ENCODE data around the gene LMX1B.

LMX1B gene

GRCh38 chr9:126690431-126691051 lies 76.8 kb downstream of the LMX1B start:
- FAIRE-seq (peak; percentile 45), DNase-seq (ENCODE audit: extremely low spot score, insufficient read length, low read depth) (peak; percentile 63)

- no peak for FAIRE-seq
- DNase-seq (ENCODE audit: extremely low spot score, insufficient read length, low read depth), result no peak
Observed at GRCh38 chr9:126692041-126692758, 78.5 kb downstream of the LMX1B start.

- no peak for FAIRE-seq
- DNase-seq (ENCODE audit: extremely low spot score, insufficient read length, low read depth), result no peak
Observed at GRCh38 chr9:126692759-126693427, 79.2 kb downstream of the LMX1B start.

GRCh38 chr9:126693428-126693944 lies 79.8 kb downstream of the LMX1B start:
- no peak for DNase-seq (ENCODE audit: extremely low spot score, insufficient read length, low read depth)

GRCh38 chr9:126694206-126695081 lies 80.7 kb downstream of the LMX1B start:
- no peak for FAIRE-seq
- DNase-seq (ENCODE audit: extremely low spot score, insufficient read length, low read depth), result no peak

More at GRCh38 chr9:126693428-126693944, 79.8 kb downstream of the LMX1B start:
- FAIRE-seq, result no peak

GRCh38 chr9:126695186-126695585 lies 81.5 kb downstream of the LMX1B start:
- DNase-seq (ENCODE audit: extremely low spot score, insufficient read length, low read depth) (no peak), FAIRE-seq (no peak)

GRCh38 chr9:126695701-126696400 lies 82.1 kb downstream of the LMX1B start:
- FAIRE-seq, result no peak
- DNase-seq (ENCODE audit: extremely low spot score, insufficient read length, low read depth), result no peak

- FAIRE-seq (no peak), DNase-seq (ENCODE audit: extremely low spot score, insufficient read length, low read depth) (no peak)
Observed at GRCh38 chr9:126696401-126697145, 82.8 kb downstream of the LMX1B start.

GRCh38 chr9:126697330-126697729 lies 83.6 kb downstream of the LMX1B start:
- DNase-seq (ENCODE audit: extremely low spot score, insufficient read length, low read depth) (no peak), FAIRE-seq (no peak)

- DNase-seq (ENCODE audit: extremely low spot score, insufficient read length, low read depth), result no peak
- no peak for FAIRE-seq
Observed at GRCh38 chr9:126698251-126698650, 84.5 kb downstream of the LMX1B start.

GRCh38 chr9:126698756-126699155 lies 85.0 kb downstream of the LMX1B start:
- FAIRE-seq, result no peak

GRCh38 chr9:126699401-126699881 lies 85.7 kb downstream of the LMX1B start:
- DNase-seq (ENCODE audit: extremely low spot score, insufficient read length, low read depth) (no peak), FAIRE-seq (no peak)

More at GRCh38 chr9:126698756-126699155, 85.0 kb downstream of the LMX1B start:
- DNase-seq (ENCODE audit: extremely low spot score, insufficient read length, low read depth), result no peak

GRCh38 chr9:126700296-126700695 lies 86.6 kb downstream of the LMX1B start:
- FAIRE-seq, result no peak
- no peak for DNase-seq (ENCODE audit: extremely low spot score, insufficient read length, low read depth)

GRCh38 chr9:126700903-126701812 lies 87.4 kb downstream of the LMX1B start:
- DNase-seq (ENCODE audit: extremely low spot score, insufficient read length, low read depth), result no peak
- FAIRE-seq, result no peak

GRCh38 chr9:126701813-126702140 lies 88.0 kb downstream of the LMX1B start:
- no peak for FAIRE-seq
- DNase-seq (ENCODE audit: extremely low spot score, insufficient read length, low read depth), result no peak

- DNase-seq (ENCODE audit: extremely low spot score, insufficient read length, low read depth) (no peak), FAIRE-seq (no peak)
Observed at GRCh38 chr9:126702151-126703001, 88.6 kb downstream of the LMX1B start.
